Measurements from ENCODE around the gene TBCC.

DNA sequence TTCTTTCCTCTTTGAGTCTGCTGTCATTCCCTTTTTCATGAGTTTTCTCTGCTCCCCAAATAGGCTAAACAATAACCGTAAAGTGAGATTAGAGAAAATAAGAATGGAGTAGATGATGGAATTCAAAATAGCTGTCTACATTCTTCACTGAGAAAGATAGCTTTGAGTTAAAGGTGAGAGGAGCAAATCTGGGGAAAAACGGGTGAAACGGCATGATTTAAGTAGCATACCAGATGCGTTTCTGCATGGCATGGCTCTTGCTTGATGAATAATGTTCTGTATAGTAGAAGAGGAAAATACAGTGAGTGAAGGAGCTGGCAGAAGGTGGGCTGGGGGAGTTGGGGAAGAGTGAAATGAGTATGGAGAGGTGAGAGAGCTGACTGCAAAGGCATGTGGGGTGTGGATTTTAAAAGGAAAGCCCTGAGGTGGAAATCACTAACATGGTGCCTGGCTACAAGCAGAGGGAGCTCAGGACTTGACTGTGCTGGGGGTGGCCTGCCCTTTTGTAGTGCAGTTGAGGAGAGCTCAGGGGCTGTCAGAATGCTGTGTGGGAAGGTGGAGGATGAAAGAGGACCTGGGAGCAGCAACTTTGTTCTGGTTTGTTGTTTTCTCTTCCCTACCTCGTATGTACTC, 44.8 kb upstream of the TBCC start:
- TF ChIP-seq, protein P1, sequence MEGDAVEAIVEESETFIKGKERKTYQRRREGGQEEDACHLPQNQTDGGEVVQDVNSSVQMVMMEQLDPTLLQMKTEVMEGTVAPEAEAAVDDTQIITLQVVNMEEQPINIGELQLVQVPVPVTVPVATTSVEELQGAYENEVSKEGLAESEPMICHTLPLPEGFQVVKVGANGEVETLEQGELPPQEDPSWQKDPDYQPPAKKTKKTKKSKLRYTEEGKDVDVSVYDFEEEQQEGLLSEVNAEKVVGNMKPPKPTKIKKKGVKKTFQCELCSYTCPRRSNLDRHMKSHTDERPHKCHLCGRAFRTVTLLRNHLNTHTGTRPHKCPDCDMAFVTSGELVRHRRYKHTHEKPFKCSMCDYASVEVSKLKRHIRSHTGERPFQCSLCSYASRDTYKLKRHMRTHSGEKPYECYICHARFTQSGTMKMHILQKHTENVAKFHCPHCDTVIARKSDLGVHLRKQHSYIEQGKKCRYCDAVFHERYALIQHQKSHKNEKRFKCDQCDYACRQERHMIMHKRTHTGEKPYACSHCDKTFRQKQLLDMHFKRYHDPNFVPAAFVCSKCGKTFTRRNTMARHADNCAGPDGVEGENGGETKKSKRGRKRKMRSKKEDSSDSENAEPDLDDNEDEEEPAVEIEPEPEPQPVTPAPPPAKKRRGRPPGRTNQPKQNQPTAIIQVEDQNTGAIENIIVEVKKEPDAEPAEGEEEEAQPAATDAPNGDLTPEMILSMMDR (IDR thresholded peaks at IDR 0.05): no peak
- TF ChIP-seq EP300 (IDR thresholded peaks at IDR 0.05; ENCODE audit: low read depth): no peak
- no peak for TF ChIP-seq POLR2AphosphoS5 (IDR thresholded peaks at IDR 0.05)
